D721Med (cell line): Measurements from ENCODE around the gene TEX35.

Experiments used
- DNase-seq: peaks from one replicate; pipeline ENCODE4 v3.0.0; 2011; ENCODE audit warnings: low spot score; ENCODE audit not compliant: insufficient read length
- FAIRE-seq: peaks from 2 replicates; lab custom pipeline; 2011; peaks lifted over from hg19 to GRCh38; lab: Jason Lieb, UNC
- TF ChIP-seq, protein P1 (sequence below): IDR thresholded peaks from 2 replicates; pipeline ENCODE4 v1.5.1; 2012; ENCODE audit warnings: mild to moderate bottlenecking, control low read depth; ENCODE audit not compliant: insufficient read depth; ENCODE audit errors: missing control alignments

TEX35 gene

GRCh38 chr1:178487070-178487615 is 25.8 kb upstream of the TEX35 start:
- TF ChIP-seq, protein P1, sequence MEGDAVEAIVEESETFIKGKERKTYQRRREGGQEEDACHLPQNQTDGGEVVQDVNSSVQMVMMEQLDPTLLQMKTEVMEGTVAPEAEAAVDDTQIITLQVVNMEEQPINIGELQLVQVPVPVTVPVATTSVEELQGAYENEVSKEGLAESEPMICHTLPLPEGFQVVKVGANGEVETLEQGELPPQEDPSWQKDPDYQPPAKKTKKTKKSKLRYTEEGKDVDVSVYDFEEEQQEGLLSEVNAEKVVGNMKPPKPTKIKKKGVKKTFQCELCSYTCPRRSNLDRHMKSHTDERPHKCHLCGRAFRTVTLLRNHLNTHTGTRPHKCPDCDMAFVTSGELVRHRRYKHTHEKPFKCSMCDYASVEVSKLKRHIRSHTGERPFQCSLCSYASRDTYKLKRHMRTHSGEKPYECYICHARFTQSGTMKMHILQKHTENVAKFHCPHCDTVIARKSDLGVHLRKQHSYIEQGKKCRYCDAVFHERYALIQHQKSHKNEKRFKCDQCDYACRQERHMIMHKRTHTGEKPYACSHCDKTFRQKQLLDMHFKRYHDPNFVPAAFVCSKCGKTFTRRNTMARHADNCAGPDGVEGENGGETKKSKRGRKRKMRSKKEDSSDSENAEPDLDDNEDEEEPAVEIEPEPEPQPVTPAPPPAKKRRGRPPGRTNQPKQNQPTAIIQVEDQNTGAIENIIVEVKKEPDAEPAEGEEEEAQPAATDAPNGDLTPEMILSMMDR = no peak
- DNase-seq (no peak), FAIRE-seq (no peak)

GRCh38 chr1:178488393-178488792 is 24.5 kb upstream of the TEX35 start:
- DNase-seq (no peak), FAIRE-seq (no peak)
- TF ChIP-seq, protein P1 = no peak

GRCh38 chr1:178489399-178489798 is 23.5 kb upstream of the TEX35 start:
- TF ChIP-seq, protein P1 = no peak
- DNase-seq (no peak), FAIRE-seq (no peak)

- DNase-seq (no peak), FAIRE-seq (no peak)
- TF ChIP-seq, protein P1 = no peak
These were observed 22.8 kb upstream of the TEX35 start for GRCh38 chr1:178490136-178490535.

GRCh38 chr1:178490967-178491366 is 21.9 kb upstream of the TEX35 start:
- TF ChIP-seq, protein P1 = no peak
- FAIRE-seq (no peak), DNase-seq (no peak)

- FAIRE-seq = no peak
- TF ChIP-seq, protein P1 = no peak
- no peak for DNase-seq
These were observed 21.2 kb upstream of the TEX35 start for GRCh38 chr1:178491721-178492120.

GRCh38 chr1:178492341-178492740 is 20.6 kb upstream of the TEX35 start:
- TF ChIP-seq, protein P1 = no peak
- FAIRE-seq (no peak), DNase-seq (no peak)
